RWPE2 (cell line): Measurements from ENCODE around the gene IGF2R.

Experiments
- ATAC-seq: fragments of 200-7000 bp; cut with Tn5 transposase; 3 replicates; pipeline ENCODE4 v1.9.1; 2021; ENCODE audit warnings: low read depth
- DNase-seq: peaks from one replicate; pipeline ENCODE4 v3.0.0-alpha.2; 2020; ENCODE audit warnings: low spot score
- H3K27ac ChIP-seq: fragments of 450-650 bp; 2 replicates; pipeline ENCODE4 v1.5.1; 2017; ENCODE audit warnings: mild to moderate bottlenecking; ENCODE audit not compliant: poor library complexity, severe bottlenecking
- H3K27me3 ChIP-seq: fragments of 250-450 bp; sonication (Bioruptor Pico); 2 replicates; pipeline ENCODE4 v1.5.1; 2021; ENCODE audit warnings: mild to moderate bottlenecking, moderate library complexity; ENCODE audit not compliant: insufficient read depth, poor library complexity, severe bottlenecking
- H3K36me3 ChIP-seq: fragments of 250-450 bp; sonication (Bioruptor Pico); 2 replicates; pipeline ENCODE4 v1.5.1; 2020; ENCODE audit warnings: low read depth, mild to moderate bottlenecking, moderate library complexity
- H3K4me1 ChIP-seq: fragments of 250-450 bp; sonication (Bioruptor Pico); 2 replicates; pipeline ENCODE4 v1.5.1; 2021; ENCODE audit warnings: mild to moderate bottlenecking, moderate library complexity; ENCODE audit not compliant: insufficient read depth, poor library complexity, severe bottlenecking
- H3K4me3 ChIP-seq: fragments of 250-450 bp; sonication (Bioruptor Pico); 2 replicates; pipeline ENCODE4 v1.5.1; 2021; ENCODE audit warnings: mild to moderate bottlenecking, moderate library complexity; ENCODE audit not compliant: severe bottlenecking
- H3K9me3 ChIP-seq: fragments of 250-450 bp; sonication (Bioruptor Pico); 2 replicates; pipeline ENCODE4 v1.5.1; 2021; ENCODE audit warnings: mild to moderate bottlenecking, moderate library complexity; ENCODE audit not compliant: severe bottlenecking
- TF ChIP-seq, protein P1 (sequence below): fragments of 450-650 bp; IDR thresholded peaks from one replicate; pipeline ENCODE4 v1.5.1; 2017; ENCODE audit warnings: mild to moderate bottlenecking, moderate library complexity; ENCODE audit not compliant: poor library complexity, severe bottlenecking

IGF2R gene

GRCh38 chr6:159935633-159936032, 33.2 kb upstream of the IGF2R start:
- Histone ChIP-seq H3K4me3 (no peak overlapping the region), H3K36me3 (no peaks in the 10 kb centered on the region), H3K4me1 (no peaks in the 10 kb centered on the region), H3K27me3 (no peaks in the 10 kb centered on the region), H3K27ac (no peak overlapping the region), H3K9me3 (no peaks in the 10 kb centered on the region)
- TF ChIP-seq, protein P1, sequence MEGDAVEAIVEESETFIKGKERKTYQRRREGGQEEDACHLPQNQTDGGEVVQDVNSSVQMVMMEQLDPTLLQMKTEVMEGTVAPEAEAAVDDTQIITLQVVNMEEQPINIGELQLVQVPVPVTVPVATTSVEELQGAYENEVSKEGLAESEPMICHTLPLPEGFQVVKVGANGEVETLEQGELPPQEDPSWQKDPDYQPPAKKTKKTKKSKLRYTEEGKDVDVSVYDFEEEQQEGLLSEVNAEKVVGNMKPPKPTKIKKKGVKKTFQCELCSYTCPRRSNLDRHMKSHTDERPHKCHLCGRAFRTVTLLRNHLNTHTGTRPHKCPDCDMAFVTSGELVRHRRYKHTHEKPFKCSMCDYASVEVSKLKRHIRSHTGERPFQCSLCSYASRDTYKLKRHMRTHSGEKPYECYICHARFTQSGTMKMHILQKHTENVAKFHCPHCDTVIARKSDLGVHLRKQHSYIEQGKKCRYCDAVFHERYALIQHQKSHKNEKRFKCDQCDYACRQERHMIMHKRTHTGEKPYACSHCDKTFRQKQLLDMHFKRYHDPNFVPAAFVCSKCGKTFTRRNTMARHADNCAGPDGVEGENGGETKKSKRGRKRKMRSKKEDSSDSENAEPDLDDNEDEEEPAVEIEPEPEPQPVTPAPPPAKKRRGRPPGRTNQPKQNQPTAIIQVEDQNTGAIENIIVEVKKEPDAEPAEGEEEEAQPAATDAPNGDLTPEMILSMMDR: no peak
- ATAC-seq (no peak), DNase-seq (no peak)

DNA sequence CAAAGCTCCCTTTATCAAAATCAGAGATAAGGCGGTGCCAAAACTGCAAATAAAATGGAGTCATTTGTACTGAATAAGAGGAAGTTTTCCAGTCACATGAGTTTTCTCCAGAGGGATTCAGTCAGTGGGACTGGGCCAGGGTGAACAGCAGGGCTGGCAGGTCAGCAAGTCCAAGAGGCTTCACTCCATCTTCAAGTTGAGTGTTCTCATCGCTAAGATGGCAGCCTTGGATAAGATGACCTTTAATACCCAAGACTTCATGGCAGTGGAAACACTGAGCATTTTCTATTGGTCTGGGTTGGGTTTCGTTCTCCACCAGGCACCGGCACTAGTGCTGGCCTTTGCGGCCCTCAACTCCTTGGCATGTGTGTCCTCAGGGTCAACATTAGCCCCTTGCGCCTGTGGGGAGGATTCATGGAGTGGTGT, 29.3 kb upstream of the IGF2R start:
- no peak overlapping the region for H3K4me3 ChIP-seq
- H3K36me3 ChIP-seq: no peaks in the 10 kb centered on the region
- no peaks in the 10 kb centered on the region for H3K27me3 ChIP-seq
- H3K4me1 ChIP-seq: peaks cover 3% of the 10 kb centered on the region
- no peak overlapping the region for H3K27ac ChIP-seq
- H3K9me3 ChIP-seq: peaks cover 5% of the 10 kb centered on the region
- ATAC-seq (no peak), DNase-seq (no peak)
- TF ChIP-seq, protein P1: no peak

DNA sequence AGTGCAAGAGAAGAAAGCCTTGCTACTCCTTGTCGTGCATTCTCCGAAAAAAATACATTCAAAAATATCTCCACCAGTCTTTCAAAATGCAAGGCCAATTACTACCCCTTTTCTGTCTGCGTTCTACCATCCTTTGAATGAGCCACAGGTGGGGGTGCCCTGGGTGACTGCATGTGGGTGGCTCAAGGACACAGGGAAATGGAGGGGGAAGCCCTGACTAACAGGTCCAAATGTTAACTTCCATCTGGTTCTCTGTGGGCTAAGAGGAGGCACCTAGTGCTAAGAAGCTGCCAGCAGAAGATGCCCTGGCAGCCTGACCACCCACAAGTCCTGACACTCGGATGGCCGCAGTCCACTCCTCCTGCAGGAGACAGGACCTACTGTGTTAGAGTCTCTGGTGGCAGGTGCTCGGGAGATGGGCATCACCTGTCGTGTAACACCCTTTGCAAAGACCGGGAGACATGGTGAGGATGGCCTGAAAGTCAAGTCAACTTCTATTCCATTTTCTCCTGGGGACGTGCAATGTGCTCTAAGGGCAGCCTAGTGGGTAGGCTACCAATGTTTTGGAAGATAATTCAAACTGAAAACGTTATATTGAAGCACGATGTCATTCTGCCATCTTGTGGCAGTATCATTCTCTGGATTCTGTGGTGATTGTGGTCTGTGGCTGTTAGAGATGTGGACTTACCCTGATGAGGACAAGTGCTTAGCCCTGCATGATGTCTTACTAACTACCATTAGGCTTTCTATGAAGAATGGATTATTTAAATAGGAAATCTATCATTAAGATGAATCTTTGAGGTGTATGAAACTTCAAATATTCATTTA, 27.4 kb upstream of the IGF2R start:
- peaks cover 5% of the 10 kb centered on the region for H3K9me3 ChIP-seq
- H3K36me3 ChIP-seq: no peaks in the 10 kb centered on the region
- H3K27me3 ChIP-seq: no peaks in the 10 kb centered on the region
- no peak overlapping the region for H3K4me3 ChIP-seq
- TF ChIP-seq, protein P1: peak; percentile 61
- peaks cover 3% of the 10 kb centered on the region for H3K4me1 ChIP-seq
- ATAC-seq (peak; percentile 66), DNase-seq (no peak)
- H3K27ac ChIP-seq: no peak overlapping the region

- TF ChIP-seq, protein P1: no peak
- peak; percentile 48; the same call in 2 of the 3 replicates for ATAC-seq
Observed at GRCh38 chr6:159943101-159943632, 25.7 kb upstream of the IGF2R start.

More at GRCh38 chr6:159943101-159943632, 25.7 kb upstream of the IGF2R start:
- Histone ChIP-seq H3K4me1 (peaks cover 3% of the 10 kb centered on the region), H3K4me3 (no peak overlapping the region), H3K9me3 (peaks cover 5% of the 10 kb centered on the region), H3K27ac (no peak overlapping the region), H3K36me3 (no peaks in the 10 kb centered on the region), H3K27me3 (no peaks in the 10 kb centered on the region)
- no peak for DNase-seq
